A375 (cell line): ENCODE measurements around the gene IL21. TPM values are rescaled to one million over a fixed set of nuclear protein-coding genes. Genes with fewer than 3 reads are reported as not detected.

Experiments used
- total RNA-seq: library from RNA; depleted of rRNA; stranded (reverse); fragments of >200 nt; shearing (Covaris generic); gene quantifications from 2 replicates; pipeline ENCODE4 v1.2.3, GENCODE V29; 2014; rRNA removed

Gene IL21
- not detected in 2 replicates for total RNA-seq

DNA sequence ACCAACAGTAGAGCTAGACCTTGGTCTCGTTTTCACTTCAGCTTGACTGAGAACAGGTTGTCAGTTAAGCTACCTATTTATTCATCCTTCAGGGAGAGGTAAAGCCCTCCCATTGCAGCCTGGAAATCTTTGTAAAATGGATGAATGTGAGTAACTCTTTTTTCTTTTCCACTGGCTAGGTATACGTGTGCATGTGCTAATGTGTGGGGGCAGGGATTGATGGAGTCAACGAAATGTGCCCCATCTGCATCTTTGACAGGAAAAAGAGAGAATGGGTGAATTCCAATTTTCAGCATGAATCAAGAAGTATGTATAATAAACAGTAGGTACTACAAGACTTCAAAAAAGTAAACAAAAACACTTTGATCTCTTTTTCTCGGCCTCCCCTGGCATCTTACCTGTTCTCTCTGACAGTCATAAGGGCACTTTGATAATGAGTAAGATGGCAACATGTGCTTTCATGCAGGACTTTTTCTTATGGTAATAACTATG lies at the start of gene IL21:
TSS of gene IL21 (minus strand) at position 51 of the 492 bp plus-strand sequence. CDS start 55 bp downstream, outside the sequence.

Other genes starting within 250 kb of the IL21 start
- not detected in 2 replicates for gene ADAD1, start 242.1 kb downstream of the IL21 start, total RNA-seq
- not detected in 2 replicates for gene IL2, start 164.3 kb downstream of the IL21 start, total RNA-seq
- 1.4 and 1.5 TPM in 2 replicates for gene BBS12, start 111.6 kb upstream of the IL21 start, total RNA-seq
- gene FGF2, start 205.8 kb upstream of the IL21 start, total RNA-seq = 13.9 and 14.6 TPM in 2 replicates